ENCODE measurements around the gene CBX4.

Gene CBX4

GRCh38 chr17:79843816-79844800, 4.9 kb upstream of the CBX4 start:
- H3K4me3 ChIP-seq (ENCODE audit: low read length), result peak overlapping the region; percentile 28
- no peak for DNase-seq (ENCODE audit: low read depth, low spot score)

- DNase-seq (ENCODE audit: low read depth, low spot score), result no peak
- H3K4me3 ChIP-seq (ENCODE audit: low read length), result peak overlapping the region; percentile 28
These were observed 4.2 kb upstream of the CBX4 start for GRCh38 chr17:79843474-79843815.

GRCh38 chr17:79842656-79843473, 3.6 kb upstream of the CBX4 start:
- DNase-seq (ENCODE audit: low read depth, low spot score), result no peak
- H3K4me3 ChIP-seq (ENCODE audit: low read length), result peak overlapping the region; percentile 16; the same call in 1 of the 2 replicates

- no peak for DNase-seq (ENCODE audit: low read depth, low spot score)
- no peak overlapping the region for H3K4me3 ChIP-seq (ENCODE audit: low read length)
These were observed 3.0 kb upstream of the CBX4 start for GRCh38 chr17:79842136-79842655.

GRCh38 chr17:79841369-79842135, 2.3 kb upstream of the CBX4 start:
- DNase-seq (ENCODE audit: low read depth, low spot score), result no peak
- H3K4me3 ChIP-seq (ENCODE audit: low read length), result no peak overlapping the region

GRCh38 chr17:79840989-79841286, 1.7 kb upstream of the CBX4 start:
- DNase-seq (ENCODE audit: low read depth, low spot score), result no peak
- peak overlapping the region; percentile 23 for H3K4me3 ChIP-seq (ENCODE audit: low read length)

- H3K4me3 ChIP-seq (ENCODE audit: low read length), result peak overlapping the region; percentile 23
- DNase-seq (ENCODE audit: low read depth, low spot score), result no peak
These were observed 1.2 kb upstream of the CBX4 start for GRCh38 chr17:79840269-79840988.

GRCh38 chr17:79838522-79839274, 542 bp downstream of the CBX4 start:
- H3K4me3 ChIP-seq (ENCODE audit: low read length), result peak overlapping the region; percentile 86
- peak; percentile 38 for DNase-seq (ENCODE audit: low read depth, low spot score)

GRCh38 chr17:79837888-79838521, 1.2 kb downstream of the CBX4 start:
- peak overlapping the region; percentile 86 for H3K4me3 ChIP-seq (ENCODE audit: low read length)
- DNase-seq (ENCODE audit: low read depth, low spot score), result no peak

- peak; percentile 84 for DNase-seq (ENCODE audit: low read depth, low spot score)
- peak overlapping the region; percentile 86 for H3K4me3 ChIP-seq (ENCODE audit: low read length)
These were observed 2.0 kb downstream of the CBX4 start for GRCh38 chr17:79836972-79837887.

- peak overlapping the region; percentile 86 for H3K4me3 ChIP-seq (ENCODE audit: low read length)
- DNase-seq (ENCODE audit: low read depth, low spot score), result no peak
These were observed 2.7 kb downstream of the CBX4 start for GRCh38 chr17:79836510-79836971.

GRCh38 chr17:79835953-79836509, 3.2 kb downstream of the CBX4 start:
- H3K4me3 ChIP-seq (ENCODE audit: low read length), result no peak overlapping the region
- DNase-seq (ENCODE audit: low read depth, low spot score), result no peak

GRCh38 chr17:79835470-79835899, 3.8 kb downstream of the CBX4 start:
- no peak for DNase-seq (ENCODE audit: low read depth, low spot score)
- no peak overlapping the region for H3K4me3 ChIP-seq (ENCODE audit: low read length)

GRCh38 chr17:79834565-79835469, 4.4 kb downstream of the CBX4 start:
- no peak overlapping the region for H3K4me3 ChIP-seq (ENCODE audit: low read length)
- no peak for DNase-seq (ENCODE audit: low read depth, low spot score)

All from Jurkat, Clone E6-1 (cell line).